SU-DHL-6 (cell line): Measurements from ENCODE around the gene PLB1.
"Not testable (repeated sequence)": the region's sequence is repeated elsewhere in the genome, so short reads cannot be mapped to it uniquely, and the experiment has no call there.

Experiments
- H2AFZ ChIP-seq: fragments of 200-600 bp; sonication (generic); 2 replicates; pipeline ENCODE4 v1.6.1; 2014; ENCODE audit warnings: low read depth, mild to moderate bottlenecking, moderate library complexity, mixed read lengths, antibody characterized with exemption, low read length; ENCODE audit not compliant: severe bottlenecking
- H3F3A ChIP-seq: fragments of 200-600 bp; shearing (Covaris generic); 2 replicates; pipeline ENCODE4 v1.6.0; 2016; ENCODE audit warnings: antibody characterized with exemption, mild to moderate bottlenecking; ENCODE audit not compliant: insufficient read depth
- H3K27ac ChIP-seq: fragments of 200-600 bp; sonication (generic); 2 replicates; pipeline ENCODE4 v1.5.1; 2016; ENCODE audit warnings: low read depth, mild to moderate bottlenecking, low read length, moderate library complexity, mixed read lengths
- H3K27me3 ChIP-seq: fragments of 200-600 bp; sonication (generic), shearing (Covaris generic); 2 replicates; pipeline ENCODE4 v1.6.0; 2014; ENCODE audit warnings: mild to moderate bottlenecking, low read length
- H3K36me3 ChIP-seq: fragments of 200-600 bp; sonication (generic); 2 replicates; pipeline ENCODE4 v1.6.1; 2014; ENCODE audit warnings: mild to moderate bottlenecking, low read length, mixed read lengths
- H3K4me2 ChIP-seq: fragments of 300-600, 200-600 bp; shearing (Covaris generic), sonication (generic); 2 replicates; pipeline ENCODE4 v1.6.0; 2014; ENCODE audit warnings: low read length, low read depth, mild to moderate bottlenecking; ENCODE audit not compliant: poor library complexity, severe bottlenecking
- H3K4me3 ChIP-seq: fragments of 200-600 bp; sonication (generic); 2 replicates; pipeline ENCODE4 v1.5.1; 2014; ENCODE audit warnings: antibody characterized with exemption, low read length, mild to moderate bottlenecking, mixed read lengths; ENCODE audit not compliant: insufficient read depth, poor library complexity, severe bottlenecking
- H3K79me2 ChIP-seq: fragments of 200-600 bp; sonication (generic); 2 replicates; pipeline ENCODE4 v1.6.1; 2014; ENCODE audit warnings: mild to moderate bottlenecking, low read length, moderate library complexity; ENCODE audit not compliant: insufficient read depth
- H3K9ac ChIP-seq: fragments of 200-600 bp; sonication (generic); 2 replicates; pipeline ENCODE4 v1.7.0; 2014; ENCODE audit warnings: mild to moderate bottlenecking, low read length
- H3K9me2 ChIP-seq: fragments of 200-600 bp; sonication (generic); replicated peaks from 2 replicates; pipeline ENCODE4 v1.6.1; 2014; ENCODE audit warnings: low read length; ENCODE audit not compliant: insufficient read depth
- H3K9me3 ChIP-seq: fragments of 200-600 bp; sonication (generic); 2 replicates; pipeline ENCODE4 v1.6.1; 2014; ENCODE audit warnings: low read length, mixed read lengths; ENCODE audit not compliant: insufficient read depth
- H4K20me1 ChIP-seq: fragments of 200-600 bp; sonication (generic); 2 replicates; pipeline ENCODE4 v1.6.1; 2014; ENCODE audit warnings: low read depth, mild to moderate bottlenecking, antibody characterized with exemption, low read length, moderate library complexity, mixed read lengths
- EZH2phosphoT487 ChIP-seq: fragments of 200-600 bp; sonication (generic), shearing (Covaris generic); conservative IDR thresholded peaks from 2 replicates; pipeline ENCODE4 v1.6.1; 2018; ENCODE audit warnings: mild to moderate bottlenecking, antibody characterized with exemption, low read length, moderate library complexity, mixed read lengths
- TF ChIP-seq, protein P1 (sequence below): fragments of 200-600 bp; sonication (generic); IDR thresholded peaks from one replicate; pipeline ENCODE4 v1.5.1; 2017; ENCODE audit warnings: antibody characterized with exemption, mild to moderate bottlenecking, low read length, moderate library complexity; ENCODE audit not compliant: insufficient read depth, poor library complexity, severe bottlenecking

The PLB1 gene

DNA sequence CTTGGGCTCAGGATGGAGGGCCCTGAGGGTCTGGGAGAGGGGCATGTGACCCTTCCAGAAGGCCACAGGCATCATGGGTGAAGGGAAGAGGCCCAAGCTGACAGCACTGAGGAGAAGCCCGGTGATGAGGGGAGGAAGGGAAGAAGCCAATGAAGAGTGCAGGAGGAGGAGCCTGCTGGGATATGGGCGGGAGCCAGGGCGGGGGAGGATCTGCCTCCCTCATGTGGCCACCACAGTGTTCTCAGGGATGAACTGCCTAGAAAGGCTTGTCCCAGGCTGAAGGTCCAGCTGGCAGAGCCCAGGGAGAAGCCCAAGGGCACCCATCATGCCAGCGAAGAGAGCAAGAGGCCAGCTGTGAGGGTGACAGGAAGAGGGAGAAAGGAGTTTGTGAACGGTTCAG lies 24.6 kb upstream of the PLB1 start:
- H3K9me2 ChIP-seq, result no peaks in the 10 kb centered on the region
- no peaks in the 10 kb centered on the region for H3K36me3 ChIP-seq
- no peaks in the 10 kb centered on the region for H3K79me2 ChIP-seq
- H3K27ac ChIP-seq, result no peak overlapping the region
- H3K9ac ChIP-seq, result no peak overlapping the region
- H3K4me2 ChIP-seq, result no peak overlapping the region
- no peak overlapping the region for H3K4me3 ChIP-seq
- no peaks in the 10 kb centered on the region for H4K20me1 ChIP-seq
- TF ChIP-seq, protein P1, sequence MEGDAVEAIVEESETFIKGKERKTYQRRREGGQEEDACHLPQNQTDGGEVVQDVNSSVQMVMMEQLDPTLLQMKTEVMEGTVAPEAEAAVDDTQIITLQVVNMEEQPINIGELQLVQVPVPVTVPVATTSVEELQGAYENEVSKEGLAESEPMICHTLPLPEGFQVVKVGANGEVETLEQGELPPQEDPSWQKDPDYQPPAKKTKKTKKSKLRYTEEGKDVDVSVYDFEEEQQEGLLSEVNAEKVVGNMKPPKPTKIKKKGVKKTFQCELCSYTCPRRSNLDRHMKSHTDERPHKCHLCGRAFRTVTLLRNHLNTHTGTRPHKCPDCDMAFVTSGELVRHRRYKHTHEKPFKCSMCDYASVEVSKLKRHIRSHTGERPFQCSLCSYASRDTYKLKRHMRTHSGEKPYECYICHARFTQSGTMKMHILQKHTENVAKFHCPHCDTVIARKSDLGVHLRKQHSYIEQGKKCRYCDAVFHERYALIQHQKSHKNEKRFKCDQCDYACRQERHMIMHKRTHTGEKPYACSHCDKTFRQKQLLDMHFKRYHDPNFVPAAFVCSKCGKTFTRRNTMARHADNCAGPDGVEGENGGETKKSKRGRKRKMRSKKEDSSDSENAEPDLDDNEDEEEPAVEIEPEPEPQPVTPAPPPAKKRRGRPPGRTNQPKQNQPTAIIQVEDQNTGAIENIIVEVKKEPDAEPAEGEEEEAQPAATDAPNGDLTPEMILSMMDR, result no peak
- TF ChIP-seq EZH2phosphoT487, result no peak
- H3F3A ChIP-seq, result no peaks in the 10 kb centered on the region
- H3K9me3 ChIP-seq, result no peaks in the 10 kb centered on the region
- H2AFZ ChIP-seq, result no peak overlapping the region
- H3K27me3 ChIP-seq, result no peaks in the 10 kb centered on the region

DNA sequence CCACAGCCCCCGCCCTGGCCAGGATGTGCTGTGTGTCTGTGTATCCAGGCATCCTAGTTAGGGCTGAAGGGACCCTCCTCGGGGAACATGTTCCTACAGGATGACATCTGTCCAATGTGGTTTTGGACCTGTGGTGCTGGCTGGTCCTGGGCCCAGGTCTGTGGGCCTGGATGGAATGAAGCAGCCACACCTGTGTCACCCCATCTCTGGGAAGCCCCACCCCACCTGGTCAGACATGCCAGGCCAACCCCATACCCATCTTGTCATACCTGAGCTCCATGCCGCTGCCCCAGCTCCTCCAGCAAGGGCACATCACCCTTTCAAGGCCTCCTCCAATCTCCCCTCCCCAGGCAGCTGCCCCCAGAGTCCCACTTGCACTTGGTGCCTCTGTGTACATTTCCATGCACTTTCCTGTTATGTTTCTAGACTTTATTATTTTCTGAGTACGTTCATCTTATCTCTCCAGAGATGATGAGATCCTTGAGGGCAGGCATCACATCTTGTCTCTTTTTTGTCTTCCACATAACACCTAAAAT lies 24.1 kb upstream of the PLB1 start:
- no peak overlapping the region for H3K9ac ChIP-seq
- no peaks in the 10 kb centered on the region for H3K36me3 ChIP-seq
- no peaks in the 10 kb centered on the region for H3K9me2 ChIP-seq
- no peak for TF ChIP-seq EZH2phosphoT487
- TF ChIP-seq, protein P1, result no peak
- no peak overlapping the region for H3K27ac ChIP-seq
- H3K27me3 ChIP-seq, result no peaks in the 10 kb centered on the region
- no peaks in the 10 kb centered on the region for H4K20me1 ChIP-seq
- no peaks in the 10 kb centered on the region for H3K9me3 ChIP-seq
- no peaks in the 10 kb centered on the region for H3F3A ChIP-seq
- no peak overlapping the region for H3K4me2 ChIP-seq
- H3K79me2 ChIP-seq, result no peaks in the 10 kb centered on the region
- H3K4me3 ChIP-seq, result no peak overlapping the region
- H2AFZ ChIP-seq, result no peak overlapping the region

DNA sequence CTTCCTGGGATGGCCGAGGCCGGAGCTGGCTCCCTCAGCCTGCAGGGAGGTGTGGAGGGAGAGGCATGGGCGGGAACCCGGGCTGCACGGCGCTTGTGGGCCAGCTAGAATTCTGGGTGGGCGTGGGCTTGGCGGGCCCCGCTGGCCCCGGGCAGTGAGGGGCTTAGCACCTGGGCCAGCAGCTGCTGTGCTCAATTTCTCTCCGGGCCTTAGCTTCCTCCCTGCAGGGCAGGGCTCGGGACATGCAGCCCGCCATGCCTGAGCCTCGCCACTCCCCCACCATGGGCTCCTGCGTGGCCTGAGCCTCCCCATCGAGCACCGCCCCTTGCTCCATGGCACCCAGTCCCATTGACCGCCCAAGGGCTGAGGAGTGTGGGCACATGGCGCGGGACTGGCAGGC lies 23.2 kb upstream of the PLB1 start:
- not testable (repeated sequence) for H3K36me3 ChIP-seq, H3K9me2 ChIP-seq, H3K79me2 ChIP-seq, H2AFZ ChIP-seq, H4K20me1 ChIP-seq, H3K9ac ChIP-seq, H3K9me3 ChIP-seq, H3K27ac ChIP-seq, H3F3A ChIP-seq, H3K4me3 ChIP-seq, H3K27me3 ChIP-seq, H3K4me2 ChIP-seq

DNA sequence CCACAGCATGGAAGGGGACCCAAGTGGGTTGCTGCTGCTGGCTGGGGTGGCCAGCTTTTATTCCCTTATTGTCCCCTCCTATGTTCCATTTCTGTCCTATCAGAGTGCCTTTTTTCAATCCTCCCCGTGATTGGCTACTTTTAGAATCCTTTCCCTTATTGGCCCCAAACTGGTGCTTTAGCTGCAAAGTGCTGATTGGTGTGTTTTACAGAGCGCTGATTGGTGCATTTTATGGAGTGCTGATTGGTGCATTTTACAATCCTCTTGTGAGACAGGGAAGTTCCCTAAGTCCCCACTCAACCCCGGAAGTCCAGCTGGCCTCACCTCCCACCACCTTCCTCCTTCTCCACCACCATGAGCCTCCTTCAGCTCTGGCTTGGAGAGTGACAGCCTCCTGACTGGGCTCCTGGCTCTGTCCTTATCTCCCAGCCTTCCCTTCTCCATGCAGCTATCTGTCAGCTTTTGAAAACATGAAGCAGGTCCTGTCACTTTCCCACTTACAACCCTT lies 20.7 kb upstream of the PLB1 start:
- Histone ChIP-seq H3K4me2 (no peak overlapping the region), H3K27me3 (no peaks in the 10 kb centered on the region), H3K27ac (no peak overlapping the region), H3K79me2 (no peaks in the 10 kb centered on the region), H3K9me3 (no peaks in the 10 kb centered on the region), H3K9ac (no peak overlapping the region), H3K4me3 (no peak overlapping the region), H3K9me2 (no peaks in the 10 kb centered on the region), H3F3A (no peaks in the 10 kb centered on the region), H3K36me3 (no peaks in the 10 kb centered on the region), H2AFZ (no peak overlapping the region), H4K20me1 (no peaks in the 10 kb centered on the region)
- TF ChIP-seq, protein P1, result no peak
- TF ChIP-seq EZH2phosphoT487, result no peak
